Spleen (tissue), 11 donors: ENCODE results near the gene GRAMD1A. TPM values are rescaled to one million over a fixed set of nuclear protein-coding genes. Genes with fewer than 3 reads are reported as not detected.

Experiments
- DNase-seq: peaks from one replicate; pipeline ENCODE4 v3.0.0-alpha.2; 2020
- H3K27ac ChIP-seq, 8 donors: fragments of 200-600 bp; sonication (generic) in 7 of 8; 1 replicate in 4 of 8; 2 replicates in 4 of 8; pipeline versions ENCODE4 v1.5.0 to v1.8.0; 2016 to 2021; ENCODE audit warnings: inconsistent platforms in 4 of 8, mild to moderate bottlenecking in 4 of 8, moderate library complexity in 1 of 8
- H3K27me3 ChIP-seq, 7 donors: fragments of 200-600 bp; sonication (generic) in 6 of 7; replicated peaks in 1 of 7; 1 replicate in 4 of 7; 2 replicates in 3 of 7; pipeline versions ENCODE4 v1.5.0 to v1.8.0; 2016 to 2021; ENCODE audit warnings: inconsistent platforms in 3 of 7, mild to moderate bottlenecking in 1 of 7
- H3K36me3 ChIP-seq, 6 donors: fragments of 200-600 bp; sonication (generic) in 5 of 6; 1 replicate in 4 of 6; 2 replicates in 2 of 6; pipeline versions ENCODE4 v1.5.0 to v1.8.0; 2016 to 2021; ENCODE audit warnings: inconsistent platforms in 2 of 6
- H3K4me1 ChIP-seq, 6 donors: fragments of 200-600 bp; sonication (generic) in 5 of 6; 1 replicate in 3 of 6; 2 replicates in 3 of 6; pipeline versions ENCODE4 v1.5.0 to v1.8.0; 2016 to 2021; ENCODE audit warnings: inconsistent platforms in 3 of 6
- H3K4me3 ChIP-seq, 8 donors: fragments of 200-600 bp; sonication (generic) in 7 of 8; 1 replicate in 4 of 8; 2 replicates in 4 of 8; pipeline versions ENCODE4 v1.5.0 to v1.8.0; 2016 to 2021; ENCODE audit warnings: inconsistent platforms in 4 of 8, mild to moderate bottlenecking in 4 of 8, moderate library complexity in 2 of 8
- H3K9me3 ChIP-seq, 8 donors: fragments of 200-600 bp; sonication (generic) in 7 of 8; 1 replicate in 4 of 8; 2 replicates in 4 of 8; pipeline versions ENCODE4 v1.5.0 to v1.8.0; 2016 to 2021; ENCODE audit warnings: inconsistent platforms in 4 of 8
- CTCF ChIP-seq, 11 experiments: fragments of 200-600 bp in 7 of 11; fragments of 450-650 bp in 4 of 11; sonication (generic) in 4 of 11; IDR thresholded peaks in 8 of 11; conservative IDR thresholded peaks in 3 of 11; 1 replicate in 7 of 11; 2 replicates in 4 of 11; pipeline versions ENCODE4 v1.4.0 to v1.8.0; 2016 to 2021; ENCODE audit warnings: antibody characterized with exemption in 11 of 11, inconsistent platforms in 4 of 11, mild to moderate bottlenecking in 1 of 11
- POLR2A ChIP-seq, 3 donors: fragments of 450-650 bp; IDR thresholded peaks; one replicate each; pipeline ENCODE4 v1.5.1; 2017; ENCODE audit warnings: antibody characterized with exemption in 3 of 3, mild to moderate bottlenecking in 1 of 3
- POLR2AphosphoS5 ChIP-seq, 3 donors: sonication (generic); formaldehyde crosslinking; IDR thresholded peaks; one replicate each; pipeline ENCODE4 v1.5.1; 2017; ENCODE audit warnings: antibody characterized with exemption in 3 of 3
- WGBS, 5 donors: extraction: QIAGEN DNeasy Blood & Tissue Kit in 3 of 5; methylation state at CpG; one replicate each; pipeline versions ENCODE4 v1.1.5 to v1.1.7; 2013 to 2018; 5-methylcytosine and 5-hydroxymethylcytosine counted together
- intact Hi-C: fragments of 100-400 bp; cut with DNase I; formaldehyde crosslinking; loops from one replicate; pipeline ENCODE4 v1.15.0; 2023; ENCODE audit warnings: low total_unique reads
- polyA plus RNA-seq, 3 donors: library from polyadenylated mRNA; stranded (reverse); fragments of 200-250 nt; gene quantifications; one replicate each; pipeline ENCODE4 v1.2.1, GENCODE V29; 2013
- total RNA-seq, 7 donors: library from RNA; depleted of rRNA in 3 of 7; stranded (reverse); fragments of >200 nt in 3 of 7; fragmentation: NEBNext Ultra II Directional in 4 of 7; extraction: Animal tissue kit (Norgen Biotek cat#: 25700) in 4 of 7; gene quantifications; one replicate each; pipeline versions ENCODE4 v1.1.0 to v1.2.1, GENCODE V29; 2016 to 2021
- donor health status: healthy with polysubstance abuse.
- donor health status: DM: no; HTN: no; CAD: no; lungs with moderate emphysema.
- donor health status: DM: no; HTN: no; CAD: no.
- donor health status: Bipolar disorder and iron deficiency.
- donor health status: healthy.
- donor health status: DM: no; HTN: no; CAD: no.
- donor health status: DM: yes; HTN: yes; CAD: no.

Gene GRAMD1A
- total and polyA plus RNA-seq, 10 donors = 30.0 to 177 (median 101) TPM

DNA sequence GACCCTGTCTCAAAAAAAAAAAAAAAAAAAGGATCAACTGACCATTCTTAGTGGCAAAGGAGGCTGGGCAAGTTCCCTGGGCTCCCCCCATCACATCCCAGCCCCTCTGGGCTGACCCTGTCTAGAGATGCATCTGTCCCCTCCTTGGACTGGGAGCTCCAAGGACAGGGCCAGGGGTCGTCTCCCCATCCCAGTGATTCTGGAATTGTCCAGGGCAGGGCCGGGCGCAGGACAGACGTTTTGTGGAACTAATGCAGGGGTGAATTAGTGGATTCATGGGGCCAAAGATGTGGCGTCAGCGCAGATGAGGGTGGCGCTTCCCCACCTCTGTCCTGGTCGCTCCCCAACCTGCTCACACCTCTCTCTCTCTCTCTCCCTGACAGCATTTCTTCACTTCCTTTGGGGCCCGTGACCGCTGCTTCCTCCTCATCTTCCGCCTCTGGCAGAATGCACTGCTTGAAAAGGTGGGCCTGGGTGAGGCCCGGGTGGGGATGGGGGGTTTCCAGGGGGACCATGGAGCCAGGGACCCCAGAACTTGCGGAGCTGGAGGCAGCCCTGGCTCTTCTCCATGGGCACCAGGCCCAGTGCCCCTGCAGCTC lies 11.1 kb downstream of the GRAMD1A start:
- DNase-seq = peak; percentile 87
- intact Hi-C loops = no loop called here

DNA sequence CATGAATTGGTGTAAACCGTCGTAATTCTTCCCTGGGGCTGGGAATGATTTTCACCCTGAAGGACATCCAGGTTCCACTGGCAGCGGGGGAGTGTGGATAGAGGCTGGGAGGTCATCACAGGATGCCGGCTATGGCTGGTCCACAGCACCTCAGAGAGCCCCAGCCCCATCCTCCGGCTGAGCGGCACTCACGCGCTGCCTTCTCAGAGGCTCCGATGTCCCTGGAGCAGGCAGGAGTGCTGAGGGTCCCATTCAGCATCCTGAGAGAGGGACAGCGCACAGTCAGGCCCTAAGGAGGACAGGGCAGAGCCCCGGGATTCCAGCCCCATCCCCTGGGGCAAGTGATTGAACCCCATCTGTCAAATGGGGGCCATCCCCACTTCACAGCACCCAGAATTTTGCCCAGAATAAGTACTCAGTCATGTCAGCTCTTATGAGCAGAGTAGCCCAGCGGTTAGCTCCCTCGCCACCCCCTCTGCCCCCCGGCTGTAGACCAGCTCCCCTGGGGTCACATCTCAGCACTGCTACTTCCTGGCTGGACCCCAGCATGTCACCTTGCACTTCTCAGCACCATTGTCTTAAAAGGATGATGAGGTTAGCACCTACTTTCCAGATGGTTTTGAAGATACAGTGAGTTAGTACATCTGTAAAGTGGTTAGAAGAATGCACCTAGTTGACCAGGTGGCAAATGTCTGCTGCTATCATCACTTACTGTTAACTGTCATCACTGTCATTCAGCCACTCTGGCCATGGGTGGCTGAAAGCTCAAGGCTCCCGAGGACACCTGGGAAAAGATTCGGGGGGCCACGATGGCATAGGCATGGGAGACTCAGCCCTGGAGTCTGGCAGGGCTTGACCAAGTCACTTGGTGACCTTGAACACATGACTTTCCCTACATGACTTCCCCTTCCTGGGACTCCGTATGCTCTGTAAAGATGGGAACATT lies 11.9 kb downstream of the GRAMD1A start:
- no peak for TF ChIP-seq POLR2A (IDR thresholded peaks at IDR 0.05)
- no peak for TF ChIP-seq CTCF (IDR thresholded peaks at IDR 0.05 in 8 of 11, conservative IDR thresholded peaks at IDR 0.05 in 3 of 11)
- peak in 1 of 3 donors; percentile 60 for TF ChIP-seq POLR2AphosphoS5 (IDR thresholded peaks at IDR 0.05)
- Histone ChIP-seq H3K36me3 (peaks cover 3 to 93% (median 56%) of the 10 kb centered on the region in 6 donors), H3K9me3 (no peaks in the 10 kb centered on the region), H3K27me3 (no peaks in the 10 kb centered on the region), H3K27ac (peak overlapping the region; percentile 44 to 99 (median 73)), H3K4me3 (peak overlapping the region in 1 of 8 donors; percentile 47), H3K4me1 (peaks cover 28 to 100% (median 80%) of the 10 kb centered on the region in 6 donors)
- 75 to 85% (median 80%) methylated on average over 9 to 18 of the region's 18 CpGs for WGBS, 5 donors
- intact Hi-C loops = loop anchor here (2.0 kb wide), 1 partner anchor 39 kb away; no protein-coding TSS in a partner anchor
- DNase-seq = no peak

More for the DNA sequence above, 11.1 kb downstream of the GRAMD1A start:
- H3K4me1 ChIP-seq = peaks cover 28 to 100% (median 81%) of the 10 kb centered on the region in 6 donors
- peak overlapping the region; percentile 44 to 99 (median 73) for H3K27ac ChIP-seq
- no peaks in the 10 kb centered on the region for H3K27me3 ChIP-seq
- no peaks in the 10 kb centered on the region for H3K9me3 ChIP-seq
- peak overlapping the region in 1 of 8 donors; percentile 47 for H3K4me3 ChIP-seq
- TF ChIP-seq CTCF (IDR thresholded peaks at IDR 0.05 in 8 of 11, conservative IDR thresholded peaks at IDR 0.05 in 3 of 11) (no peak), POLR2AphosphoS5 (IDR thresholded peaks at IDR 0.05) (peak; percentile 54 to 82 (median 62))
- H3K36me3 ChIP-seq = peaks cover 3 to 93% (median 51%) of the 10 kb centered on the region in 6 donors
- WGBS, 5 donors = 38 to 71% (median 58%) methylated on average over 13 of the region's 13 CpGs

DNA sequence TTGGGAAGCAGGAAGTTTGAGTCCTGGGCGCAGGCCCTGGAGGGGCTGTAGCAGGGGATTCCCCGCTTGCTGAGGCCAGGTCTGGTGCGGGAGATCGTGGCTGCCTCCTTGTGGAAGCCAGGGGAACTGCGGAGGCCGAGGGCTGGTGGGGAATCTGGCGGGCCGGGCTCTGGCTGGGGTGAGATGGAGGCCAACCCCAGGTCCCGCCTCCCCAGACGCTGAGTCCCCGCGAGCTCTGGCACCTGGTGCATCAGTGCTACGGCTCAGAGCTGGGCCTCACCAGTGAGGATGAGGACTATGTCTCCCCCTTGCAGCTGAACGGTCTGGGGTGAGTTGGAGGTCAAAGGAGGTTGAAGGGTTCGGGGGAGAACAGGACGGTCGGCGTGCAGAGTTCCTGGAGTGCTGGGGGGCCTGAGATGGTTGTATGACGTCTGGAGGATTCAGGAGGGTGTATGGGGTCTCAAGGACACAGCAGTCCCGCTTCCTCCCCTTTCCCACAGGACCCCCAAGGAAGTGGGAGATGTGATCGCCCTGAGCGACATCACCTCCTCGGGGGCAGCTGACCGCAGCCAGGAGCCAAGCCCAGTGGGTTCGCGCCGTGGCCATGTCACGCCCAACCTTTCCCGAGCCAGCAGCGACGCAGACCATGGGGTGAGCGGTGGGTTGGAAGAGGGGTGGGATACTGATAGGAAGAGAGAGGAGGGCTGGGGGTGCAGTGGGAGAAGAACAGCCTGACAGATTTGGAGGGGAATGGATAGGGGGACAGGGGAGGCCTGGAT lies 13.1 kb downstream of the GRAMD1A start:
- peak; percentile 94 for DNase-seq
- Histone ChIP-seq H3K36me3 (peaks cover 3 to 94% (median 67%) of the 10 kb centered on the region in 6 donors), H3K4me1 (peaks cover 28 to 100% (median 78%) of the 10 kb centered on the region in 6 donors), H3K27ac (peak overlapping the region; percentile 42 to 99 (median 76)), H3K27me3 (no peaks in the 10 kb centered on the region), H3K9me3 (no peaks in the 10 kb centered on the region), H3K4me3 (peak overlapping the region in 1 of 8 donors; percentile 46)
- intact Hi-C loops = loop anchor here (2.0 kb wide), 1 partner anchor 40 kb away; no protein-coding TSS in a partner anchor
- no peak for TF ChIP-seq POLR2A (IDR thresholded peaks at IDR 0.05)
- peak; percentile 97 to 99 (median 99) for TF ChIP-seq CTCF (IDR thresholded peaks at IDR 0.05 in 8 of 11, conservative IDR thresholded peaks at IDR 0.05 in 3 of 11)
- TF ChIP-seq POLR2AphosphoS5 (IDR thresholded peaks at IDR 0.05) = peak; percentile 71 to 86 (median 73)
- WGBS, 5 donors = 54 to 64% (median 57%) methylated on average over 32 of the region's 32 CpGs
